ENCODE measurements around the gene HOXA5. TPM values are rescaled to one million over a fixed set of nuclear protein-coding genes. Genes with fewer than 3 reads are reported as not detected.
A peak's percentile ranks its signal among the peaks of the same experiment; 100 is the strongest.

HOXA5 gene
- total and polyA plus RNA-seq, 2 donors (not counting 1 experiment from before 2014, with no cell fraction given), result 18.3 to 35.6 TPM

- no peak overlapping the region for H3K9ac ChIP-seq (ENCODE audit: insufficient read depth, low read length)
- H3K27ac ChIP-seq (ENCODE audit: insufficient read depth, low read length), result peak overlapping the region; percentile 95
- H3K9me3 ChIP-seq (ENCODE audit: control insufficient read depth, insufficient read depth, low read depth, low read length), result no peaks in the 10 kb centered on the region
- H2AFZ ChIP-seq (ENCODE audit: low read length), result no peak overlapping the region
- H4K20me1 ChIP-seq (ENCODE audit: control insufficient read depth, extremely low read depth, insufficient read depth, low read length), result no peaks in the 10 kb centered on the region
- H3K4me2 ChIP-seq (ENCODE audit: extremely low read depth, insufficient read depth, low read length), result peak overlapping the region; percentile 97
- DNase-seq (ENCODE audit: low read depth in 2 of 2), result peak; percentile 43 to 51
- H3K36me3 ChIP-seq (ENCODE audit: control insufficient read depth, insufficient read depth, low read length), result no peaks in the 10 kb centered on the region
- H3K27me3 ChIP-seq (ENCODE audit: control insufficient read depth, insufficient read depth, low read length), result no peaks in the 10 kb centered on the region
- TF ChIP-seq EZH2 (IDR thresholded peaks at IDR 0.05; ENCODE audit: low read length, missing control alignments) (no peak), CTCF (conservative IDR thresholded peaks at IDR 0.05 in 1 of 2, IDR thresholded peaks at IDR 0.05 in 1 of 2; ENCODE audit: low read depth in 1 of 2, low read length in 2 of 2) (no peak)
- H3K79me2 ChIP-seq (ENCODE audit: control insufficient read depth, insufficient read depth, low read length), result peaks cover 71% of the 10 kb centered on the region
- peak overlapping the region in 3 of 4 experiments; percentile 38 to 92 (median 46) for H3K4me3 ChIP-seq (replicated peaks in 1 of 4; ENCODE audit: control extremely low read depth in 1 of 4, insufficient read depth in 1 of 4, low read depth in 3 of 4, low read length in 4 of 4)
- peaks cover 37% of the 10 kb centered on the region for H3K4me1 ChIP-seq (ENCODE audit: control insufficient read depth, extremely low read depth, insufficient read depth, low read length)
These were observed 38.0 kb downstream of the HOXA5 start for GRCh38 chr7:27105301-27106031.

GRCh38 chr7:27104341-27105058 is 39.0 kb downstream of the HOXA5 start:
- no peak for TF ChIP-seq CTCF (conservative IDR thresholded peaks at IDR 0.05 in 1 of 2, IDR thresholded peaks at IDR 0.05 in 1 of 2; ENCODE audit: low read depth in 1 of 2, low read length in 2 of 2)
- TF ChIP-seq EZH2 (IDR thresholded peaks at IDR 0.05; ENCODE audit: low read length, missing control alignments), result no peak
- H3K9me3 ChIP-seq (ENCODE audit: control insufficient read depth, insufficient read depth, low read depth, low read length), result no peaks in the 10 kb centered on the region
- H3K4me2 ChIP-seq (ENCODE audit: extremely low read depth, insufficient read depth, low read length), result peak overlapping the region; percentile 97
- peaks cover 31% of the 10 kb centered on the region for H3K4me1 ChIP-seq (ENCODE audit: control insufficient read depth, extremely low read depth, insufficient read depth, low read length)
- H3K27ac ChIP-seq (ENCODE audit: insufficient read depth, low read length), result peak overlapping the region; percentile 95
- no peaks in the 10 kb centered on the region for H3K36me3 ChIP-seq (ENCODE audit: control insufficient read depth, insufficient read depth, low read length)
- no peak overlapping the region for H2AFZ ChIP-seq (ENCODE audit: low read length)
- H3K4me3 ChIP-seq (replicated peaks in 1 of 4; ENCODE audit: control extremely low read depth in 1 of 4, insufficient read depth in 1 of 4, low read depth in 3 of 4, low read length in 4 of 4), result peak overlapping the region in 3 of 4 experiments; percentile 12 to 92 (median 74)
- no peaks in the 10 kb centered on the region for H3K27me3 ChIP-seq (ENCODE audit: control insufficient read depth, insufficient read depth, low read length)
- DNase-seq (ENCODE audit: low read depth in 2 of 2), result peak; percentile 88 to 91
- H3K9ac ChIP-seq (ENCODE audit: insufficient read depth, low read length), result no peak overlapping the region
- no peaks in the 10 kb centered on the region for H4K20me1 ChIP-seq (ENCODE audit: control insufficient read depth, extremely low read depth, insufficient read depth, low read length)
- peaks cover 72% of the 10 kb centered on the region for H3K79me2 ChIP-seq (ENCODE audit: control insufficient read depth, insufficient read depth, low read length)

- no peak overlapping the region for H2AFZ ChIP-seq (ENCODE audit: low read length)
- peak overlapping the region; percentile 97 for H3K4me2 ChIP-seq (ENCODE audit: extremely low read depth, insufficient read depth, low read length)
- H3K36me3 ChIP-seq (ENCODE audit: control insufficient read depth, insufficient read depth, low read length), result no peaks in the 10 kb centered on the region
- no peaks in the 10 kb centered on the region for H3K27me3 ChIP-seq (ENCODE audit: control insufficient read depth, insufficient read depth, low read length)
- H3K9me3 ChIP-seq (ENCODE audit: control insufficient read depth, insufficient read depth, low read depth, low read length), result no peaks in the 10 kb centered on the region
- TF ChIP-seq EZH2 (IDR thresholded peaks at IDR 0.05; ENCODE audit: low read length, missing control alignments) (no peak), CTCF (conservative IDR thresholded peaks at IDR 0.05 in 1 of 2, IDR thresholded peaks at IDR 0.05 in 1 of 2; ENCODE audit: low read depth in 1 of 2, low read length in 2 of 2) (no peak)
- peaks cover 77% of the 10 kb centered on the region for H3K79me2 ChIP-seq (ENCODE audit: control insufficient read depth, insufficient read depth, low read length)
- peaks cover 26% of the 10 kb centered on the region for H3K4me1 ChIP-seq (ENCODE audit: control insufficient read depth, extremely low read depth, insufficient read depth, low read length)
- H3K9ac ChIP-seq (ENCODE audit: insufficient read depth, low read length), result peak overlapping the region; percentile 57
- H3K4me3 ChIP-seq (replicated peaks in 1 of 4; ENCODE audit: control extremely low read depth in 1 of 4, insufficient read depth in 1 of 4, low read depth in 3 of 4, low read length in 4 of 4), result peak overlapping the region; percentile 42 to 92 (median 72)
- H3K27ac ChIP-seq (ENCODE audit: insufficient read depth, low read length), result peak overlapping the region; percentile 95
- no peaks in the 10 kb centered on the region for H4K20me1 ChIP-seq (ENCODE audit: control insufficient read depth, extremely low read depth, insufficient read depth, low read length)
- DNase-seq (ENCODE audit: low read depth in 2 of 2), result peak; percentile 47 to 49
These were observed 39.8 kb downstream of the HOXA5 start for GRCh38 chr7:27103489-27104226.

Measured in fibroblast of lung (primary cell).